Tibial nerve (tissue), 3 donors: ENCODE results near the gene IL34.

Source experiments
- POLR2A ChIP-seq, 2 donors: fragments of 450-650 bp; IDR thresholded peaks; one replicate each; pipeline ENCODE4 v1.6.1; 2017; ENCODE audit warnings: antibody characterized with exemption in 2 of 2, mild to moderate bottlenecking in 2 of 2, moderate library complexity in 2 of 2
- TF ChIP-seq, protein P1 (sequence below), 5 experiments: fragments of 200-600 bp in 3 of 5; fragments of 450-650 bp in 2 of 5; sonication (generic) in 3 of 5; IDR thresholded peaks; one replicate each; pipeline ENCODE4 v1.5.1; 2016 to 2019; ENCODE audit warnings: antibody characterized with exemption in 5 of 5, mild to moderate bottlenecking in 3 of 5, moderate library complexity in 2 of 5

GRCh38 chr16:70703041-70703834 lies 56.9 kb downstream of the IL34 start:
- TF ChIP-seq, protein P1, sequence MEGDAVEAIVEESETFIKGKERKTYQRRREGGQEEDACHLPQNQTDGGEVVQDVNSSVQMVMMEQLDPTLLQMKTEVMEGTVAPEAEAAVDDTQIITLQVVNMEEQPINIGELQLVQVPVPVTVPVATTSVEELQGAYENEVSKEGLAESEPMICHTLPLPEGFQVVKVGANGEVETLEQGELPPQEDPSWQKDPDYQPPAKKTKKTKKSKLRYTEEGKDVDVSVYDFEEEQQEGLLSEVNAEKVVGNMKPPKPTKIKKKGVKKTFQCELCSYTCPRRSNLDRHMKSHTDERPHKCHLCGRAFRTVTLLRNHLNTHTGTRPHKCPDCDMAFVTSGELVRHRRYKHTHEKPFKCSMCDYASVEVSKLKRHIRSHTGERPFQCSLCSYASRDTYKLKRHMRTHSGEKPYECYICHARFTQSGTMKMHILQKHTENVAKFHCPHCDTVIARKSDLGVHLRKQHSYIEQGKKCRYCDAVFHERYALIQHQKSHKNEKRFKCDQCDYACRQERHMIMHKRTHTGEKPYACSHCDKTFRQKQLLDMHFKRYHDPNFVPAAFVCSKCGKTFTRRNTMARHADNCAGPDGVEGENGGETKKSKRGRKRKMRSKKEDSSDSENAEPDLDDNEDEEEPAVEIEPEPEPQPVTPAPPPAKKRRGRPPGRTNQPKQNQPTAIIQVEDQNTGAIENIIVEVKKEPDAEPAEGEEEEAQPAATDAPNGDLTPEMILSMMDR (IDR thresholded peaks at IDR 0.05), result peak in 4 of 5 experiments; percentile 4 to 60 (median 22)
- peak; percentile 14 to 19 for TF ChIP-seq POLR2A (IDR thresholded peaks at IDR 0.05)
